Activated CD8-positive, alpha-beta memory T cell treated with anti-CD3 and anti-CD28 coated beads for 36 hours (primary cell): ENCODE data around the gene FBXO46. TPM values are rescaled to one million over a fixed set of nuclear protein-coding genes. Genes with fewer than 3 reads are reported as not detected.
"Not testable (repeated sequence)": the region's sequence is repeated elsewhere in the genome, so short reads cannot be mapped to it uniquely, and the experiment has no call there.

Experiments used
- CTCF ChIA-PET: fragments of 350-600 bp; sonication (Branson Sonifier 250); formaldehyde crosslinking; loops from one replicate; lab custom pipeline; 2021; ENCODE audit warnings: antibody characterized with exemption; lab: Charles Lee
- POLR2A ChIA-PET: fragments of 350-600 bp; sonication (Branson Sonifier 250); formaldehyde crosslinking; loops from one replicate; lab custom pipeline; 2021; ENCODE audit warnings: antibody characterized with exemption; lab: Charles Lee
- total RNA-seq, 2 experiments: library from RNA; stranded (reverse); gene quantifications; one replicate each; pipeline ENCODE4 v1.2.3, GENCODE V29; 2021

FBXO46 gene
- total RNA-seq, 2 experiments from 2014 or later = 26.5 to 30.4 TPM

- CTCF ChIA-PET = not testable (repeated sequence)
Measured at GRCh38 chr19:45751483-45751882, 20.8 kb upstream of the FBXO46 start.

GRCh38 chr19:45747513-45747912, 16.8 kb upstream of the FBXO46 start:
- POLR2A ChIA-PET = no interaction called here
- CTCF ChIA-PET = interaction anchor here (1.8 kb wide), 1 partner anchor 23 kb away, joined by 4 read pairs; no protein-coding TSS in a partner anchor

More at GRCh38 chr19:45751483-45751882, 20.8 kb upstream of the FBXO46 start:
- POLR2A ChIA-PET = interaction anchor here (0.6 kb wide), 1 partner anchor 952 kb away, joined by 3 read pairs; no protein-coding TSS in a partner anchor

DNA sequence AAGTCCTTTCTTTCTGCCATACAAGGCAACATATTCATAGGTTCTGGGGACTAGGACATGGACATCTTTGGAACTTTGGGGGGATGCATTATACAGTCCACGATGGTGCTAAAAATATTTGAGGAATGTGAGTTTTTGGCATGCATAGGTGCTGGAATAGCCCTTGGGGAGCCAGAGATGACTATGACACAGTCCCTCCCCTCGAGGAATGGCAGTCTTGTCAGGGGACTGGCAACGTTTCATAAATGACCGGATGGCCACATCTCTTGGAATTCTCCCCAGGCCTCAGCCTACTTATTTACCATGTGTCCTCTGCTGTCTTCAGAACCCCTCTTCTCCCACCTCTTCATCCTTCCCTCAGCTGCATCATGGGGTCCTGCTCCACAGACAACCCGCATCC, 16.2 kb upstream of the FBXO46 start:
- CTCF ChIA-PET = no interaction called here
- POLR2A ChIA-PET = no interaction called here

GRCh38 chr19:45745606-45746005, 14.9 kb upstream of the FBXO46 start:
- POLR2A ChIA-PET = no interaction called here
- CTCF ChIA-PET = interaction anchor here (1.3 to 1.6 kb wide), 2 partner anchors 9 to 310 kb away, joined by 3 to 4 read pairs; no protein-coding TSS in a partner anchor

DNA sequence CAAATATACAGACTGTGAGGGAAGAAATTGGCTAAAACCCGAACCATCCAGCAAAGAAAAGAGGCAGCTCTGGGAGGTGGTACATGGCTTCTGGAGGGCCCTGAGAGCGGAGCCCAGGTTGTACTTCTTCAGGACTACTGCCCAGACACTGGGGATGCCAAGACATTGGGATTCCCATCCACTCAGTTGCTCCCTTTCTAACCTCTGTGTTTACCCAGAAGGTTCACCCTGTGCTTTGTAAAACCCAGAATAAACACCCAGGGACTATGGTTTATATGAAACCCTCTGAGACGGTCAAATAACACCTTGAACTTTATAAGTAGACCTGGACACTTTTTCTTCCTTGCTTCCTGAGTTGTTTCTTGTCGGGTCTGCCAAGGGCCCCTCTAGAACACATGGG, 12.3 kb upstream of the FBXO46 start:
- CTCF ChIA-PET = no interaction called here
- POLR2A ChIA-PET = interaction anchor here (0.8 kb wide), 1 partner anchor 26 kb away, joined by 3 read pairs; the partner anchor contains the start of gene SIX5

- CTCF ChIA-PET = interaction anchor here (1.1 kb wide), 1 partner anchor 30 kb away, joined by 3 read pairs; no protein-coding TSS in a partner anchor
Measured at GRCh38 chr19:45739498-45740439, 9.1 kb upstream of the FBXO46 start.

DNA sequence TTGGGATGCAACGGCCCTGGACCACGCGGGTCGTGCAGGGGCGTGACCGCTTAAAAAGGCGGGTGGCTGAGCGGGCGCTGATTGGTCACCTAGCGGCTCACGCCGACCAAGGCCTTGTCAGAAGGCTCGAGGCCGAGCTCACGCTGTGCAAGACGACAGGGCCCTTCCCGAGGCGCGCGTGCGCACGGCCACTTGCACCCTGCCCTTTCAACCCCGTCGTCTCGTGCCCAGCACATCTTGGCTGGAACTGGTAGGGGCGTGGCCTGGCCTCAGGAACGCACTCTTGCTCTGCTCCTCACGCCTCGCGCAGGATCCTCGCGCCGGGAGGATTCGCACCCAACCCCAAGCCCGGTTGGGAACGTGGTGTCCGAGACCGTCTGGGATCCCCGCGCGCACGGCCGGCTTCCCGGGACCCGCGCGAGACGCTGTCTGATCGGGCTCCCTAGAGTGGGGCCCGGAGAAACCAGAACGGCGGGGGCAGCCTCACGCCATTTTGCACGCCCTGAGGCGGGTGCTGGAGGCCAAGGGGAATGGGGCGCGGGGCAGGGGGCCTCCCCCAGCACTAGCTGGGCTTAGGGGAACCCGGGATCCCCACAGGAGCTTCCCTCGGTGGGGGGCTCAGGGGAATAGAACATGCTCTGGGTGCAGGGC, 2.6 kb upstream of the FBXO46 start, which contains the start of gene MEIOSIN:
MEIOSIN (plus strand) TSS at position 280 of the 651 bp plus-strand sequence. CDS start 1,938 bp downstream, outside the sequence.
- CTCF ChIA-PET = interaction anchor here (1.0 to 4.5 kb wide), 2 partner anchors 22 to 36 kb away, joined by 4 to 19 read pairs; partner anchors contain the start of gene SIX5
- POLR2A ChIA-PET = no interaction called here

More at GRCh38 chr19:45739498-45740439, 9.1 kb upstream of the FBXO46 start:
- POLR2A ChIA-PET = no interaction called here

GRCh38 chr19:45729800-45730290, 851 bp downstream of the FBXO46 start:
- ChIA-PET CTCF (interaction anchor here (1.3 to 4.5 kb wide), 5 partner anchors 13 to 87 kb away, joined by 5 to 19 read pairs (median 14); partner anchors contain the start of genes QPCTL and SIX5), POLR2A (interaction anchor here (0.6 to 2.4 kb wide), 6 partner anchors 10 to 39 kb away, joined by 3 to 17 read pairs (median 5); partner anchors contain the start of genes QPCTL, SIX5 and SNRPD2)

DNA sequence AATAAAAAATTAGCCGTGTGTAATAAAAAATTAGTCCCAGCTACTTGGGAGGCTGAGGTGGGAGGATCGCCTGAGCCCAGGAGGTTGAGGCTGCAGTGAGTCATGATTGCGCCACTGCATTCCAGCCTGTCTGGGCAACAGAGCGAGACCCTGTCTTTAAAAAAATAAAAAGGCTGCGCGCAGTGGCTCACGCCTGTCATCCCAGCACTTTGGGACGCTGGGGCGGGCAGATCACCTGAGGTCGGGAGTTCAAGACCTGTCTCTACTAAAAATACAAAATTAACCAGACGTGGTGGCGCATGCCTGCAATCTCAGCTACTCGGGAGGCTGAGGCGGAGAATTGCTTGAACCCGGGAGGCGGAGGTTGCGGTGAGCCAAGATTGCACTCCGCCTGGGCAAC, 2.0 kb downstream of the FBXO46 start:
- CTCF ChIA-PET = interaction anchor here (2.5 to 4.5 kb wide), 2 partner anchors 11 to 40 kb away, joined by 17 to 19 read pairs; partner anchors contain the start of gene SIX5
- POLR2A ChIA-PET = not testable (repeated sequence)

DNA sequence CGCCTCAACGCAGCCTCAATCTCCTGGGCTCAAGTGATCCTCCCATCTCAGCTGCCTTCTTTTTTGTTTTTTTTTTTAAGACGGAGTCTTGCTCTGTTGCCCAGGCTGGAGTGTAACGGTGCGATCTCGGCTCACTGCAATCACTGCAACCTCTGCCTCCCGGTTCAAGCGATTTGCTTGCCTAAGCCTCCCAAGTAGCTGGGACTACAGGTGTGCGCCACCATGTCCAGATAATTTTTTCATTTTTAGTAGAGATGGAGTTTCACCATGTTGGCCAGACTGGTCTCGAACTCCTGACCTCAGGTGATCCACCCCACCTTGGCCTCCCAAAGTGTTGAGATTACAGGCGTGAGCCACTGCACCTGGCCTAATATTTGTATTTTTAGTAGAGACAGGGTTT, 10.6 kb downstream of the FBXO46 start:
- CTCF ChIA-PET = interaction anchor here (1.2 to 1.6 kb wide), 2 partner anchors 49 to 79 kb away, joined by 3 to 10 read pairs; partner anchors contain the start of gene SIX5
- POLR2A ChIA-PET = interaction anchor here (0.8 to 1.1 kb wide), 2 partner anchors 10 to 28 kb away, joined by 5 to 6 read pairs; partner anchors contain the start of genes FBXO46, QPCTL and SNRPD2

DNA sequence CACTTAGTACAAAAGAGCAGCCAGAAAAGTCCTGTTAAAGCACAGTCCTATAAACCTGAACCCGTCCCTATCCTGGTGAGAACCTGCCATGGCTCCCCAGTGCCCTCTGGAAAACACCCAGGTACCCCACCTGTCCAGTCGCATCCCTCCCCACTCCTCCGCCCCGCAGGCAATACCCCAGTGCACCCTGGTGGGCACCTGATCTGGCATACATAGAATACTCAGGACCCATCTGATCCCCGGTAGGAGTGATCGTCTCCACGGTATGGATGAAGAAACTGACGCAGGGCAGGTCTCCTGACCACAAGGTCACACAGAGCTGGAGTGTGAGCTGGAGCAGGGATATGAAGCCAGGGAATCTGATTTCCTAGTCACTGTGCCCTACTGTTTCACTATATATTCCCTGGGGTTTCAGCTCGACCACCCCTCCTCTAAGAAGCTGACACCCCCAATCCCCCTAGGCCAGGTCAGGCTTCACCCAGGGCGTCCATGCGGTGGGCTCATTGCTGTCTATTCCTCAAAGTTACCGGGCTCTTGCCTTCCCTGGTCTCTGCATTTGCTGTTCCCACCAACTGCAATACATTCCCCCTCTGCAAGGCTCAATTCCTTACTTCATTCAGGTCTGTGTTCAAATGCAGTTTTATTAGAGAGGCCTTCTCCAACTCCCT, 12.6 kb downstream of the FBXO46 start:
- POLR2A ChIA-PET = interaction anchor here (0.6 to 2.7 kb wide), 7 partner anchors 12 to 828 kb away, joined by 3 to 17 read pairs (median 5); partner anchors contain the start of genes FBXO46, QPCTL, SIX5 and SNRPD2
- CTCF ChIA-PET = interaction anchor here (0.7 to 3.1 kb wide), 5 partner anchors 11 to 279 kb away, joined by 3 to 19 read pairs (median 7); partner anchors contain the start of genes FBXO46, QPCTL and SIX5

DNA sequence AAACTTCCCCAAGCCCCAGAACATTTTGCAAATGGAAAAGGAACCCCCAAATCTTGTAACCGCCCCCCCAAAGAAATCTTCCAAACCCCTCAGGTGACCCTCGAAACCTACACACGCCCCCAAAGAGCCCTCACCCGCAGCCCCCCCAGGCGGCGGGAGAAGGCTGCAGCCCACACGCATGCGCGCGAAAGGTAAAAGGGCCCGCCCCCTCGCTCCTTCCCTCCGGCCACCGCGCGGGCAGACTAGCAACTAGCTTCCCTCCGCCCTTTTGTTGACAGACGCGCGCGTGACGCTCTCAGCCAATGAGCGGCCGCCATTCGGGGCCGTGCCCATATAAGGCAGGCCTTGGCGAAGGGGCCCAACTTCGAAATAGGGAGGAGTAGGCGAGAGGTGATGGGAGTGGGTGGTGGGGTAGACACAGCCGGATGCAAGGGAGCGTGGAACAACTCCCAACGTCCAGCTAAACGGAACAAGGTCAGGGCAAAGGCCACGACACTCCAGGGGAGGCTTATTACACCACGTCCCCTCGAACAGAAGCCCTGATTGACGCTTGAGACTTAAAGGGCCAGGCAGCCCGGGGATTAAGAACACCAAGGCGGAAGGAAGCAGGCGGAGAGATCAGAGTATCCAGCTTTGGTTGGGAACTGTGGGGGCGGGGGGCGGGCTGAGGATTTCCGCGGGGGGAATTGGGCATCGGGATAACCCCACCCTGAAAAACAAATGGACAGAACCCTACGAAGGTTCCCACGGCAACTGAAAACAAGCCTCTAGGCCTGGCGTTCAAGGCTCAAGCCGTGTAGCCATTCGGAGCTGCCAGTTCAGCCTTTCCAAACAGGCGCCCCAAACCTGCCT, 13.3 kb downstream of the FBXO46 start:
- ChIA-PET CTCF (interaction anchor here (0.5 to 3.1 kb wide), 9 partner anchors 10 to 278 kb away, joined by 3 to 19 read pairs (median 4); partner anchors contain the start of genes DMPK, FBXO46, QPCTL and SIX5), POLR2A (interaction anchor here (0.6 to 2.7 kb wide), 10 partner anchors 9 to 827 kb away, joined by 3 to 17 read pairs (median 5); partner anchors contain the start of genes FBXO46, QPCTL, SIX5 and SNRPD2)

GRCh38 chr19:45716359-45717130, 14.2 kb downstream of the FBXO46 start:
- ChIA-PET POLR2A (interaction anchor here (0.6 to 2.7 kb wide), 8 partner anchors 9 to 250 kb away, joined by 3 to 17 read pairs (median 6); partner anchors contain the start of genes FBXO46, QPCTL, SIX5 and SNRPD2), CTCF (interaction anchor here (0.7 to 3.1 kb wide), 7 partner anchors 12 to 66 kb away, joined by 3 to 19 read pairs (median 7); partner anchors contain the start of genes DMPK, FBXO46, QPCTL and SIX5)

GRCh38 chr19:45715139-45715538, 15.6 kb downstream of the FBXO46 start:
- ChIA-PET POLR2A (interaction anchor here (0.6 kb wide), 1 partner anchor 745 kb away, joined by 4 read pairs; no protein-coding TSS in a partner anchor), CTCF (interaction anchor here (0.7 to 1.4 kb wide), 5 partner anchors 10 to 276 kb away, joined by 3 to 7 read pairs (median 4); partner anchors contain the start of genes FBXO46 and QPCTL)

DNA sequence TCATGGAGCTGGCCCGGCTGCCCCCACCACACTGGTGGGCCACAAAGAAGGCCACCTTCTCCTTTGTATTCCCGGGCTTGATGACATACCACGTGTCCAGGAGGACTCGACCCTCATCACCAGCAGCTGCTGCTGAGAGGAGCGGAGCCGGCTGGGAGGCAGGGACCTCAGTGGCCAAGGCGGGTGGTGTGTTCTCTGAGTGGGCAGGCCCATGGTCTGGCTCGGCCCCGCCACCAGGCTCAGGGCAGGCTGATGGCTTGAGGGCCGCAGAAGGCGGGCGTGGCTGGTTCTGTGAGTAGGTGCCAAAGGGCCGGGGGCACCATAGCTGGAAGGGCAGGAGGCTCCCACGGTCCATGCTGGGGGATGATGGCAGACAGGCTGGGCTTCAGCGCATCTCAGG, 17.6 kb downstream of the FBXO46 start:
- ChIA-PET POLR2A (interaction anchor here (0.7 kb wide), 2 partner anchors 9 to 42 kb away, joined by 4 to 10 read pairs; no protein-coding TSS in a partner anchor), CTCF (interaction anchor here (1.6 to 1.9 kb wide), 2 partner anchors 20 to 22 kb away, joined by 5 to 8 read pairs; no protein-coding TSS in a partner anchor)
